GM12878 (cell line): ENCODE data around the gene PRPF6. TPM values are rescaled to one million over a fixed set of nuclear protein-coding genes. Genes with fewer than 3 reads are reported as not detected.

Source experiments
- ATAC-seq: fragments of 200-7000 bp; cut with Tn5 transposase; 3 replicates; pipeline ENCODE4 v1.9.1; 2020; ENCODE audit warnings: mild to moderate bottlenecking, moderate library complexity
- BruUV-seq: library from RNA; stranded (reverse); fragments of 400-500 nt; replicated peaks from 2 replicates; lab custom pipeline; 2021; lab: Mats Ljungman, UMichigan
- CTCF ChIA-PET: fragments of 300-600 bp; sonication (Branson Sonifier 250); formaldehyde crosslinking; extraction: SDS; loops from one replicate; lab custom pipeline; 2021; ENCODE audit warnings: inconsistent platforms; lab: Yijun Ruan, JAX
- POLR2A ChIA-PET: fragments of 350-600 bp; formaldehyde crosslinking; extraction: SDS; loops from one replicate; lab custom pipeline; 2021; ENCODE audit warnings: inconsistent platforms; lab: Charles Lee
- RAD21 ChIA-PET: fragments of 300-600 bp; sonication (Branson Sonifier 250); formaldehyde crosslinking; loops from one replicate; lab custom pipeline; 2023; ENCODE audit warnings: antibody characterized with exemption; ENCODE audit not compliant: unreplicated experiment; lab: Charles Lee
- SMC1A ChIA-PET: fragments of 300-600 bp; sonication (Branson Sonifier 250); formaldehyde crosslinking; loops from one replicate; lab custom pipeline; 2023; ENCODE audit not compliant: unreplicated experiment, uncharacterized antibody; lab: Charles Lee
- DNase-seq: peaks from one replicate; pipeline ENCODE4 v3.0.0-alpha.2; 2011; ENCODE audit warnings: low read depth, low spot score
- FAIRE-seq: peaks from 3 replicates; lab custom pipeline; 2011; peaks lifted over from hg19 to GRCh38; lab: Jason Lieb, UNC
- H2AFZ ChIP-seq: 2 replicates; pipeline ENCODE4 v1.6.0; 2011; ENCODE audit warnings: low read depth, low read length, control low read depth; ENCODE audit not compliant: control insufficient read depth
- H3K27ac ChIP-seq: 2 replicates; pipeline ENCODE4 v1.5.1; 2011; ENCODE audit warnings: control low read depth; ENCODE audit not compliant: control insufficient read depth, insufficient read depth
- H3K27me3 ChIP-seq, 2 experiments: replicated peaks in 1 of 2; 2 replicates each; pipeline versions ENCODE4 v1.6.0 to v1.6.1; 2011; ENCODE audit warnings: low read length in 1 of 2; ENCODE audit not compliant: control insufficient read depth in 2 of 2, insufficient read depth in 2 of 2
- H3K36me3 ChIP-seq, 2 experiments: 2 replicates each; pipeline ENCODE4 v1.5.1; 2011; ENCODE audit warnings: low read length in 1 of 2; ENCODE audit not compliant: control insufficient read depth in 2 of 2, insufficient read depth in 2 of 2
- H3K4me1 ChIP-seq: 2 replicates; pipeline ENCODE4 v1.6.1; 2011; ENCODE audit warnings: mild to moderate bottlenecking, low read length, moderate library complexity, mixed read lengths; ENCODE audit not compliant: control insufficient read depth, insufficient read depth
- H3K4me2 ChIP-seq: 2 replicates; pipeline ENCODE4 v1.6.0; 2011; ENCODE audit warnings: control low read depth; ENCODE audit not compliant: control insufficient read depth, insufficient read depth
- H3K4me3 ChIP-seq: fragments of 200-600 bp; sonication (generic); 2 replicates; pipeline ENCODE4 v1.5.1; 2016
- H3K79me2 ChIP-seq: 2 replicates; pipeline ENCODE4 v1.6.0; 2011; ENCODE audit warnings: low read length; ENCODE audit not compliant: control insufficient read depth, insufficient read depth
- H3K9ac ChIP-seq: 2 replicates; pipeline ENCODE4 v1.8.0; 2011; ENCODE audit warnings: low read length, control low read depth, mixed read lengths; ENCODE audit not compliant: control insufficient read depth, insufficient read depth
- H3K9me3 ChIP-seq: replicated peaks from 3 replicates; pipeline ENCODE4 v1.5.1; 2011; ENCODE audit warnings: mild to moderate bottlenecking, low read length; ENCODE audit not compliant: control insufficient read depth, insufficient read depth
- H4K20me1 ChIP-seq: 2 replicates; pipeline ENCODE4 v1.6.0; 2011; ENCODE audit not compliant: control insufficient read depth, insufficient read depth
- ATF7 ChIP-seq: fragments of 450-650 bp; IDR thresholded peaks from 2 replicates; pipeline ENCODE4 v1.6.1; 2016; ENCODE audit warnings: low read depth, mild to moderate bottlenecking
- BMI1 ChIP-seq: fragments of 450-650 bp; IDR thresholded peaks from 2 replicates; pipeline ENCODE4 v1.6.1; 2016; ENCODE audit warnings: mild to moderate bottlenecking, moderate library complexity, borderline replicate concordance
- CREM ChIP-seq: IDR thresholded peaks from 2 replicates; pipeline ENCODE4 v1.6.1; 2014; ENCODE audit warnings: antibody characterized with exemption, low read depth
- GATAD2B ChIP-seq: fragments of 450-650 bp; conservative IDR thresholded peaks from 2 replicates; pipeline ENCODE4 v1.6.1; 2017; ENCODE audit warnings: low read depth, mild to moderate bottlenecking, moderate library complexity
- HDAC2 ChIP-seq: fragments of 200-600 bp; sonication (generic); IDR thresholded peaks from 2 replicates; pipeline ENCODE4 v1.6.1; 2017
- JUND ChIP-seq: IDR thresholded peaks from 2 replicates; pipeline ENCODE4 v1.6.1; 2012; ENCODE audit warnings: low read depth, mild to moderate bottlenecking, low read length, improper control_type of control experiment, moderate library complexity
- SMAD1 ChIP-seq: fragments of 450-650 bp; IDR thresholded peaks from 2 replicates; pipeline ENCODE4 v1.6.1; 2018; ENCODE audit warnings: mild to moderate bottlenecking, low read depth; ENCODE audit not compliant: partially characterized antibody
- WGBS: methylation state at CpG from one replicate; pipeline ENCODE4 v1.1.6; 2016; ENCODE audit warnings: low lambda C conversion rate; ENCODE audit not compliant: insufficient replicate concordance, insufficient coverage; ENCODE audit errors: missing lambda C conversion rate; 5-methylcytosine and 5-hydroxymethylcytosine counted together
- in situ Hi-C: fragments of 300-500 bp; cut with MboI; formaldehyde crosslinking; loops from 9 replicates; pipeline ENCODE4 v1.14.3; 2018; ENCODE audit warnings: mixed read lengths
- intact Hi-C: fragments of 100-400 bp; cut with micrococcal nuclease; formaldehyde crosslinking; loops from one replicate; pipeline ENCODE4 v1.14.2; 2022; ENCODE audit not compliant: unreplicated experiment
- polyA plus RNA-seq, 11 experiments: library from polyadenylated mRNA; depleted of rRNA in 4 of 11; unstranded in 6 of 11; stranded (reverse) in 5 of 11; fragments of >200 nt; fragmentation: Nextera tagmentation in 4 of 11; fragmentation: Illumina TruSeq in 1 of 11; extraction: Ambion mirVana in 4 of 11; extraction: Trizol in 1 of 11; gene quantifications; 1 replicate in 1 of 11; 2 replicates in 10 of 11; pipeline versions ENCODE4 v1.2.1 to v1.2.3, GENCODE V29; 2011 to 2016; ENCODE audit warnings: inconsistent platforms in 2 of 11, missing spikeins in 2 of 11, low read depth in 1 of 11
- total RNA-seq, 4 experiments: library from RNA; depleted of rRNA in 3 of 4; stranded (reverse); fragments of >200 nt in 3 of 4; fragmentation: Illumina TruSeq in 1 of 4; extraction: Trizol in 1 of 4; gene quantifications; 2 replicates each; pipeline versions ENCODE4 v1.2.1 to v1.2.3, GENCODE V29; 2013 to 2021
- TF ChIP-seq, protein P1 (sequence below): IDR thresholded peaks from 2 replicates; pipeline ENCODE4 v1.6.1; 2012; ENCODE audit warnings: low read length, inconsistent platforms
- TF ChIP-seq, protein P2 (sequence below), 3 experiments: IDR thresholded peaks in 2 of 3; conservative IDR thresholded peaks in 1 of 3; 2 replicates each; pipeline ENCODE4 v1.5.1; 2011; ENCODE audit warnings: low read depth in 3 of 3, low read length in 3 of 3, mild to moderate bottlenecking in 3 of 3, control low read depth in 2 of 3, moderate library complexity in 2 of 3, inconsistent platforms in 1 of 3, mixed read lengths in 1 of 3; ENCODE audit not compliant: control insufficient read depth in 2 of 3, insufficient read depth in 1 of 3; ENCODE audit errors: extremely low read depth in 1 of 3
- TF ChIP-seq, protein P3 (sequence below): fragments of 450-650 bp; conservative IDR thresholded peaks from 2 replicates; pipeline ENCODE4 v1.6.1; 2017; ENCODE audit warnings: mild to moderate bottlenecking, moderate library complexity
- TF ChIP-seq, protein P4 (sequence below): fragments of 450-650 bp; IDR thresholded peaks from 2 replicates; pipeline ENCODE4 v1.6.1; 2017; ENCODE audit warnings: low read depth, mild to moderate bottlenecking, moderate library complexity
- TF ChIP-seq, protein P5 (sequence below): fragments of 450-650 bp; IDR thresholded peaks from 2 replicates; pipeline ENCODE4 v1.6.1; 2017; ENCODE audit warnings: mild to moderate bottlenecking

The PRPF6 gene
- total and polyA plus RNA-seq, 10 of the 15 experiments (the other 5 are each of a cell fraction or from before 2014, with no cell fraction given) = 5.0 to 102 (median 71.3) TPM

DNA sequence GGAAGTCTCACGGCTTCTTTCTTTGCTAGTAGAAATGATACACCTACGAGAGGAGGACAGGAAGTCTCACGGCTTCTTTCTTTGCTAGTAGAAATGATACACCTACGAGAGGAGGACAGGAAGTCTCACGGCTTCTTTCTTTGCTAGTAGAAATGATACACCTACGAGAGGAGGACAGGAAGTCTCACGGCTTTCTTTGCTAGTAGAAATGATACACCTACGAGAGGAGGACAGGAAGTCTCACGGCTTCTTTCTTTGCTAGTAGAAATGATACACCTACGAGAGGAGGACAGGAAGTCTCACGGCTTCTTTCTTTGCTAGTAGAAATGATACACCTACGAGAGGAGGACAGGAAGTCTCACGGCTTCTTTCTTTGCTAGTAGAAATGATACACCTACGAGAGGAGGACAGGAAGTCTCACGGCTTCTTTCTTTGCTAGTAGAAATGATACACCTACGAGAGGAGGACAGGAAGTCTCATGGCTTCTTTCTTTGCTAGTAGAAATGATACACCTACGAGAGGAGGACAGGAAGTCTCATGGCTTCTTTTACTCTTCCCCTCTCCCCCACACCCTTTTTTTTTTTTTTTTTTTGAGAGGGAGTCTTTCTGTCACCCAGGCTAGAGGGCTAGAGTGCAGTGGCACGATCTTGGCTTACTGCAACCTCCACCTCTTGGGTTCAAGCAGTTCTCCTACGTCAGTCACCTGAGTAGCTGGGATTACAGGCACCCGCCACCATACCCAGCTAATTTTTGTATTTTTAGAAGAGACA is 31.6 kb downstream of the PRPF6 start (continued):
- TF ChIP-seq, protein P1, sequence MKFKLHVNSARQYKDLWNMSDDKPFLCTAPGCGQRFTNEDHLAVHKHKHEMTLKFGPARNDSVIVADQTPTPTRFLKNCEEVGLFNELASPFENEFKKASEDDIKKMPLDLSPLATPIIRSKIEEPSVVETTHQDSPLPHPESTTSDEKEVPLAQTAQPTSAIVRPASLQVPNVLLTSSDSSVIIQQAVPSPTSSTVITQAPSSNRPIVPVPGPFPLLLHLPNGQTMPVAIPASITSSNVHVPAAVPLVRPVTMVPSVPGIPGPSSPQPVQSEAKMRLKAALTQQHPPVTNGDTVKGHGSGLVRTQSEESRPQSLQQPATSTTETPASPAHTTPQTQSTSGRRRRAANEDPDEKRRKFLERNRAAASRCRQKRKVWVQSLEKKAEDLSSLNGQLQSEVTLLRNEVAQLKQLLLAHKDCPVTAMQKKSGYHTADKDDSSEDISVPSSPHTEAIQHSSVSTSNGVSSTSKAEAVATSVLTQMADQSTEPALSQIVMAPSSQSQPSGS = peak; percentile 52; the same call in 1 of the 2 replicates

DNA sequence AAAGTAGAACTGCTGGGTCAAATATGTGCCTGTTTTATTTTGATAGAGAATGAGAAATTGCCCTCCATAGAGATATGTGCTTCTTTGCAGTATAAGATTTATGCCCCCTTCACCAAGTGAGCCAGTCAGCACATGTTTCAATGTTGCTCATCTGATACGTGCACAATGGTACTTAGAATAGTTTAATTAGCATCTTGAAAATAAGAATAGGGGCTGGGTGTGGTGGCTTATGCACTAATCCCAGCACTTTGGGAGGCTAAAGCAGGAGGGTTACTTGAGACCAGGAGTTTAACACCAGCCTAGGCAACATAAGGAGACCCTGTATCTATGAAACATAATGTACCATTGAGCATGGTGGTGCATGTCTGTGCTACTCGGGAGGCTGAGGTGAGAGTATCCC is 34.7 kb downstream of the PRPF6 start:
- SMC1A ChIA-PET = no interaction called here
- Histone ChIP-seq H3K4me3 (no peak overlapping the region), H3K27ac (no peak overlapping the region), H3K27me3 (no peaks in the 10 kb centered on the region), H3K36me3 (peaks cover 36 to 52% of the 10 kb centered on the region in 2 experiments), H2AFZ (no peak overlapping the region), H3K79me2 (no peaks in the 10 kb centered on the region; the same call in 1 of the 2 replicates), H3K4me2 (no peak overlapping the region), H3K9ac (no peak overlapping the region), H3K4me1 (peaks cover 19% of the 10 kb centered on the region), H4K20me1 (no peaks in the 10 kb centered on the region), H3K9me3 (peaks cover 29% of the 10 kb centered on the region; the same call in 2 of the 3 replicates)
- no TSS peak for BruUV-seq
- DNase-seq (no peak), ATAC-seq (no peak), FAIRE-seq (no peak)
- CTCF ChIA-PET = interaction anchor here (0.9 kb wide), 1 partner anchor 35 kb away, joined by 3 read pairs; the partner anchor contains the start of gene PRPF6
- RAD21 ChIA-PET = no interaction called here
- 93% methylated on average over 2 of the region's 2 CpGs for WGBS
- in situ Hi-C loops = no loop called here
- POLR2A ChIA-PET = no interaction called here
- intact Hi-C loops = no loop called here
- no peak for TF ChIP-seq HDAC2
- TF ChIP-seq, protein P2, sequence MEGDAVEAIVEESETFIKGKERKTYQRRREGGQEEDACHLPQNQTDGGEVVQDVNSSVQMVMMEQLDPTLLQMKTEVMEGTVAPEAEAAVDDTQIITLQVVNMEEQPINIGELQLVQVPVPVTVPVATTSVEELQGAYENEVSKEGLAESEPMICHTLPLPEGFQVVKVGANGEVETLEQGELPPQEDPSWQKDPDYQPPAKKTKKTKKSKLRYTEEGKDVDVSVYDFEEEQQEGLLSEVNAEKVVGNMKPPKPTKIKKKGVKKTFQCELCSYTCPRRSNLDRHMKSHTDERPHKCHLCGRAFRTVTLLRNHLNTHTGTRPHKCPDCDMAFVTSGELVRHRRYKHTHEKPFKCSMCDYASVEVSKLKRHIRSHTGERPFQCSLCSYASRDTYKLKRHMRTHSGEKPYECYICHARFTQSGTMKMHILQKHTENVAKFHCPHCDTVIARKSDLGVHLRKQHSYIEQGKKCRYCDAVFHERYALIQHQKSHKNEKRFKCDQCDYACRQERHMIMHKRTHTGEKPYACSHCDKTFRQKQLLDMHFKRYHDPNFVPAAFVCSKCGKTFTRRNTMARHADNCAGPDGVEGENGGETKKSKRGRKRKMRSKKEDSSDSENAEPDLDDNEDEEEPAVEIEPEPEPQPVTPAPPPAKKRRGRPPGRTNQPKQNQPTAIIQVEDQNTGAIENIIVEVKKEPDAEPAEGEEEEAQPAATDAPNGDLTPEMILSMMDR (IDR thresholded peaks at IDR 0.05 in 2 of 3, conservative IDR thresholded peaks at IDR 0.05 in 1 of 3; ENCODE audit: control insufficient read depth in 2 of 3, extremely low read depth in 1 of 3, insufficient read depth in 1 of 3, low read depth in 3 of 3, low read length in 3 of 3) = no peak
- no peak for TF ChIP-seq CREM
- TF ChIP-seq GATAD2B = no peak
- TF ChIP-seq ATF7 = no peak
- TF ChIP-seq, protein P3, sequence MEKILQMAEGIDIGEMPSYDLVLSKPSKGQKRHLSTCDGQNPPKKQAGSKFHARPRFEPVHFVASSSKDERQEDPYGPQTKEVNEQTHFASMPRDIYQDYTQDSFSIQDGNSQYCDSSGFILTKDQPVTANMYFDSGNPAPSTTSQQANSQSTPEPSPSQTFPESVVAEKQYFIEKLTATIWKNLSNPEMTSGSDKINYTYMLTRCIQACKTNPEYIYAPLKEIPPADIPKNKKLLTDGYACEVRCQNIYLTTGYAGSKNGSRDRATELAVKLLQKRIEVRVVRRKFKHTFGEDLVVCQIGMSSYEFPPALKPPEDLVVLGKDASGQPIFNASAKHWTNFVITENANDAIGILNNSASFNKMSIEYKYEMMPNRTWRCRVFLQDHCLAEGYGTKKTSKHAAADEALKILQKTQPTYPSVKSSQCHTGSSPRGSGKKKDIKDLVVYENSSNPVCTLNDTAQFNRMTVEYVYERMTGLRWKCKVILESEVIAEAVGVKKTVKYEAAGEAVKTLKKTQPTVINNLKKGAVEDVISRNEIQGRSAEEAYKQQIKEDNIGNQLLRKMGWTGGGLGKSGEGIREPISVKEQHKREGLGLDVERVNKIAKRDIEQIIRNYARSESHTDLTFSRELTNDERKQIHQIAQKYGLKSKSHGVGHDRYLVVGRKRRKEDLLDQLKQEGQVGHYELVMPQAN = no peak
- TF ChIP-seq BMI1 = no peak
- TF ChIP-seq JUND = no peak
- TF ChIP-seq SMAD1 = no peak
- TF ChIP-seq, protein P4, sequence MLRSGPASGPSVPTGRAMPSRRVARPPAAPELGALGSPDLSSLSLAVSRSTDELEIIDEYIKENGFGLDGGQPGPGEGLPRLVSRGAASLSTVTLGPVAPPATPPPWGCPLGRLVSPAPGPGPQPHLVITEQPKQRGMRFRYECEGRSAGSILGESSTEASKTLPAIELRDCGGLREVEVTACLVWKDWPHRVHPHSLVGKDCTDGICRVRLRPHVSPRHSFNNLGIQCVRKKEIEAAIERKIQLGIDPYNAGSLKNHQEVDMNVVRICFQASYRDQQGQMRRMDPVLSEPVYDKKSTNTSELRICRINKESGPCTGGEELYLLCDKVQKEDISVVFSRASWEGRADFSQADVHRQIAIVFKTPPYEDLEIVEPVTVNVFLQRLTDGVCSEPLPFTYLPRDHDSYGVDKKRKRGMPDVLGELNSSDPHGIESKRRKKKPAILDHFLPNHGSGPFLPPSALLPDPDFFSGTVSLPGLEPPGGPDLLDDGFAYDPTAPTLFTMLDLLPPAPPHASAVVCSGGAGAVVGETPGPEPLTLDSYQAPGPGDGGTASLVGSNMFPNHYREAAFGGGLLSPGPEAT = no peak
- TF ChIP-seq, protein P5, sequence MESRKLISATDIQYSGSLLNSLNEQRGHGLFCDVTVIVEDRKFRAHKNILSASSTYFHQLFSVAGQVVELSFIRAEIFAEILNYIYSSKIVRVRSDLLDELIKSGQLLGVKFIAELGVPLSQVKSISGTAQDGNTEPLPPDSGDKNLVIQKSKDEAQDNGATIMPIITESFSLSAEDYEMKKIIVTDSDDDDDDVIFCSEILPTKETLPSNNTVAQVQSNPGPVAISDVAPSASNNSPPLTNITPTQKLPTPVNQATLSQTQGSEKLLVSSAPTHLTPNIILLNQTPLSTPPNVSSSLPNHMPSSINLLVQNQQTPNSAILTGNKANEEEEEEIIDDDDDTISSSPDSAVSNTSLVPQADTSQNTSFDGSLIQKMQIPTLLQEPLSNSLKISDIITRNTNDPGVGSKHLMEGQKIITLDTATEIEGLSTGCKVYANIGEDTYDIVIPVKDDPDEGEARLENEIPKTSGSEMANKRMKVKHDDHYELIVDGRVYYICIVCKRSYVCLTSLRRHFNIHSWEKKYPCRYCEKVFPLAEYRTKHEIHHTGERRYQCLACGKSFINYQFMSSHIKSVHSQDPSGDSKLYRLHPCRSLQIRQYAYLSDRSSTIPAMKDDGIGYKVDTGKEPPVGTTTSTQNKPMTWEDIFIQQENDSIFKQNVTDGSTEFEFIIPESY = no peak
